GM21723 (cell line): Measurements from ENCODE around the gene PLXNA1.

Experiments used
- ATAC-seq: cut with Tn5 transposase; IDR thresholded peaks from one replicate; pipeline ENCODE4 v1.9.1; 2021; ENCODE audit warnings: mild to moderate bottlenecking, moderate library complexity; ENCODE audit not compliant: unreplicated experiment

Gene PLXNA1

GRCh38 chr3:126964950-126965349 lies 18.0 kb upstream of the PLXNA1 start:
- no peak for ATAC-seq

DNA sequence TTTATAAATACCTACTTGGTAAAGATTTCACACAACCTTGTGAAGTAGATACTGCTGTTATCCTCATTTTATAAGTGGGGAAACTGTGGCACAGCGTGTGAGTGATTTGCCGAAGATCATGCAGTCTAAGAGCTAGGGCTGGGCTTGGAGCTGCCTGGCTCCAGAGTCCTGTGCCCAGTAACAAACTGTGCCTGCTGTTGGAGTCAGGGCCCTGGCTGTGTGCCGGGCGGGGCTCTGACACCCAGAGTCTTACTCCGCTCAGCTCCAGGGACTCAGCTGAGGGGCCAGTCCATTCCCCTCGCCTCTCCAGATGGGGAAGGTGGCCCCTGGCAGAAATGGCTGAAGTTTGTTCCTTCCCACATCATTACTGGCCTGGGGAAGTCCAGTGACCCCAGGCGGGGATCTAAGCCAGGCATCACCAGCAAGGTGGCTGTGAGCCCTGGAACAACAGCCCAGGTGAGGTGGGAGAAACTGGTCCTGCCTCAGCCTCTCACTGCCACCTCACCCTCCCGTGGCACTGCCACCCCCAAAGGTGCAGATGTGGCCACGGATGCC lies 17.3 kb upstream of the PLXNA1 start:
- ATAC-seq: no peak

DNA sequence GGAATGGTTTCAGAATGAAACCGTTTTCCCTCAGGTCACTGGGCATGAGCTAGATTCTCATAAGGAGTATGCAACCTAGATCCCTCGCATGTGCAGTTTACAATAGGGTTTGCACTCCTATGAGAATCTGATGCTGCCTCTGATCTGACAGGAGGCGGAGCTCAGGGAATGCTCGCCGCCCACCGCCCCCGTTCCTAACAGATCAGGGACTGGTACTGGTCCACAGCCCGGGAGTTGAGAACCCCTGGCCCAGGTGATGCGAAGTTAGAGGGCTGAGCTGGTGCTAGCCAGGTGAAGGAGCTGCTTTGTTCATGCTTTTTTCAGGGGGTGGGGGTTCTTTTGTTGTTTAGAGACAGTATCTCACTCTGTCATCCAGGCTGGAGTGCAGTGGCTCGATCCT lies 15.5 kb upstream of the PLXNA1 start:
- no peak for ATAC-seq

DNA sequence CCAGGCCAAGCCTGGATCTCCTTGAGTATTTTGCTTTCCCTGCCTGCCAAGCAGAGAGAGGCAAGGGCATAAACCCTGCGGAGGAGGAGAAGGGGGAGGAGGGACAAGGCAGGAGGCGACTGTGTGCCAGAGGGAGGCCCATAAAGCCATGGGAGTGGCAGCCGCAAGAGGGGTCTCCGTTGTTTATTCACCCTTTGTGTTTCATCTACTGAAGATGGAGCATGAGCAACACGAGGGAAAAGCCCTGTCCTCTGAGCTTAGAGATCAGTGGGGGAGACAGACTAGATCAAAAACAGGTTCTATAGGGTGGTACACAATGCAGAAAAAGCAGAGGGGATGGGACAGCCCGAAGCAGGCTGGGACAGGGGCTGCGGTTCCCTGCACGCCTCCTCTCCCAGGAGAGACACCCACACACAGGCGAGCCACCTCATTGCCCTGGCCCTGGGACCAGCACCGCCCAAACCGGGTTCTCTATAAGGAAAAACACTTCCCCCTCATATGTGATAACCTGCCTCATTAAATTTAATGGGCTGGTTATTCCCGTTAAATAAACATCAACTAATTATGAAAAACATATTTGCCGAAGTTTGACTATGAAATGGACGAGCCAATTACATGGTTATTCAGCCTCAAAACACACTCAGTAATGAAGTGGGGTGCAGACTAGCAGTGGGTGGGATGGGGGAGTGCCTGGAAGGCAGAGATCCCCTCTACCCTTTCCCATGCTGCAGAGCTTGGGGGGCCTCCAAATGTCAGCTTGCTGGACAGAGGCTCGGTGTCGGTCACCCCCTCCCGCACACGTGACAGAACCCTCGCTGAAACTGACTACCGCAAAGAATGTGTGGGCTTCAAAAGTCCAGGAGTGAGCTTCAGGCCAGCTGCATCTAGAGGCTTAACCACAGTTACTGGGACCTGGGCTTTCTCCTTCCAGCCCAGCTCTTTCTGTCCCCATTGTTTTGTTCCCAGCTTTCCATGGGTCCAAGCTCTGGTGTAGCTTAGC lies 14.2 kb upstream of the PLXNA1 start:
- ATAC-seq: no peak

DNA sequence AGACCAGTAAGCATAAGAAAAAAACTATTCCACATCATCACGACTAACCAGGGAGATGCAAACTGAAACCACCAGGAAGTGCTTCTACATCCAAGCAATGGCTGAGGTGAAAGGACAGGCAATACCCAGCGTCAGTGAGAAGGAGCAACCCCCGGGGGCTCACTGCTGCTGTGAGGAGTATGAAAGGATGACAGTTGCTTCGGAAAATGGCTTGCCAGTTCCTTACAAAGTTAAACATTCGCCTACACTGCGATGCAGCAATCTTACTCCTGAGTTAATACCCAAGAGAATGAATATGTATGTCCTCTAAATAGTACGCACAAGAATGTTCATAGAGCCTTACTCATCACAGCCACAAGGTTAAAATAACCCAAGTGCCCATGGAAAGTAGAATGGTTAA lies 13.3 kb upstream of the PLXNA1 start:
- ATAC-seq: no peak

DNA sequence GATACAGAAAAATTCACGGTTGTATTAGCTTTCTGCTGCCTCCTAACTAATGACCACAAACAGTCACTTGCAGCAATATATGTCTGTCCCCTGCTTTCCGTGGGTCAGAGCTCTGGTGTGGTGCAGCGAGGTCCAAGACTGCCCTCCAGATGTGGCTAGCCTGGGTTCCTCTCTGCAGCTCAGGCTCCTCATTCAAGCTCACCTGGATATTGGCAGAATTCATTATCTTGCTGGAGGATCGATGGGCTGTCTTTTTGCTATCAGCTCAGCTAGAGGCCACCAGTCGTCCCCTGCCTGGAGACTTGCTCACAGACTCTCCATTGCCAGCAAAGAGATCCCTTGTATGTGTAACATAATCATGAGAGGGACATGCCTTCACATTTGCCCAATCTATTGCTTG lies 12.8 kb upstream of the PLXNA1 start:
- ATAC-seq: no peak

DNA sequence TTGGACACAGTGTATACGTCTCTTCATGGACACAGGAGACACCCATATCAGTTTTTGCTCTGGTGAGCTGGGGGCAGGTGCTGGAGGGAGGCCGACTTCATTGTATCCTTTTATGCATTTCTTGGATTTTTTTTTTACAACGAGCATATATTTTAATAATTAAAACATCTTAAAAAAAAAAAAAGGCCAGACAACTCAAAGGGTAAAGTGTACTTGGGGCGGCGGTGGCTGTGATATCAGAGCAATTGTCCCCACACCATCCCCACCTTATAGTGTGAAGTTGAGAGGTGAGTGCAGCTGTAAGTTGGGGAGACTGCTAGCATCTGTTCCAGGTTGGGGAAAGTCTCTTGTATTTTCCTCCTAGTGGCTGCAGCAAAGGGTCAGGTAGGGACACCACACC lies 12.0 kb upstream of the PLXNA1 start:
- no peak for ATAC-seq

DNA sequence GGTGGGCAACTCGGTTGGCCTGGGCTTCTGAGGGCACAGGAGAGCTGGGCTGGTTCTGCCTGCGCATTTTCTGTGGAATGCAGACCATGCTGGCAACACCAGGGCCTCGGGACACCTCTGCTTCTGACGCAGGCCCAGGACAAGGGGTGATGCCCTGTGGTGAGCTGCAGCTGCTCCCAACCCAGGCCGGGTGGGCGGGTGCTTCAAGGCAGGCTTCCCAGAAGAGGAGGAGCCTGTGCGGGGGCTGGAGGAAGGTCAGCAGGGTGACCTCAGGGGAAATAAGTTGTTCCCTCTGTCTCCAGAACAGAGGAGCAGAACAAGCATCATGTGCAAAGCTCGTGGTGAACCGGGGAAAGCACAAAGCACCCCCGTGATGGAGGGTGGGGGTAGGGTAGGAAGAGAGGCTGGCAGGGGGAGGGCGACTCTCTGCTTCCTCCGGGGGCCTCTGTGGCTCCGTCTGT lies 11.0 kb upstream of the PLXNA1 start:
- ATAC-seq: no peak

DNA sequence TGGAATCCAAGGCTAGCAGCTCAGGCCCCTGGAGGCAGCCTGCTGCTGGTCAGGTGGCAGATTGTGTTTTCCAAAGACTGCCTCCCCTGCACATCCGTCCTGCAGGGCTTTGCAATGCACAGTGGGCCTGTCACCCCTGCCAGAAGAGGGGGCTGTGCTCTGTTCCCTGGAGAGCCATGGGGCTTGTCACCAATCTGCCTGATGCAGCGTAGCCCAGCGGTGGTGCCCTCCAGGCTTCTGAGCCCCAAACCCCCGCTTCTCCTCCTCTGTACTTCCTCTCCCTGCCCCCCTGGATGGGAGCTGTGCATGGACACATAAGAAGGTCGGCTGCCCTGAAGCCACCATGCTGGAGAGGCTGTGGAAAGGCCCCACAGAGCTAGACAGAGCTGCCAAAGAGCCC lies 10.0 kb upstream of the PLXNA1 start:
- ATAC-seq: no peak

DNA sequence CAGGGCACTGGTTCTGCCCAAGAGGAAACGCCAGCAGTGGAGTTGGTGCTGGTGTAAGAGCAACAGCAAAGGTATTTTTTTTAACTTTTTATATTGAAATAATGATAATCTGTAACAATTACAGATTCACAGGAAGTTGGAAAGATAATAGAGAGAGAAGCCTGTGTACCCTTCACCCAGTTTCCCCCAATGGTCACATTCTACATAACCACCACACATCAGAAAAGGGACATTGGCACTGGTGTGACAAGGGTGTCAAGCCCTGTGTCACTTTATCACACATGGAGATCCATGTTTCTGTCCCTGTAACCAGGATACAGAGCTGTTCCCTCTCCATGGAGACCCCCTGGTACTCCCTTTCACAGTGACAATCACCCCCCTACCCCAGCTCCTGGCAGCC lies 9.1 kb upstream of the PLXNA1 start:
- ATAC-seq: no peak

DNA sequence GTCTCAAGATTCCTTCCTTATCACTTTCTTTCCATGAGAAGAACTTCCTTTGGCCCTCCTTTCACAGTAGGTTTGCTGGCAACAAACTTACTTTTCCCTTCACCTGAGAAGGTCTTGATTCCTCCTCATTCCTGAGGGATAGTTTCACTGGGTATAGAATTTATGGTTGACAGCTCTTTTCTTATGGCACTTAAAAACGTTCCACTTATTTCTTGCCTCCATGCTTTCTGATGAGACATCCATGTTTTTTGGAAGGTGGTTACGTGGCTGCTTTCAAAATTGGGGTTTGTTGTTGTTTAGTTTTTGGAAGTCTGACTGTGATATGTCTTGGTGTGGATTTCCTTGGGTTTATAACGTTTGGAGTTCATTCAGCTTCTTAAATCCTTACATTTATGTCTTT lies 8.2 kb upstream of the PLXNA1 start:
- ATAC-seq: no peak

DNA sequence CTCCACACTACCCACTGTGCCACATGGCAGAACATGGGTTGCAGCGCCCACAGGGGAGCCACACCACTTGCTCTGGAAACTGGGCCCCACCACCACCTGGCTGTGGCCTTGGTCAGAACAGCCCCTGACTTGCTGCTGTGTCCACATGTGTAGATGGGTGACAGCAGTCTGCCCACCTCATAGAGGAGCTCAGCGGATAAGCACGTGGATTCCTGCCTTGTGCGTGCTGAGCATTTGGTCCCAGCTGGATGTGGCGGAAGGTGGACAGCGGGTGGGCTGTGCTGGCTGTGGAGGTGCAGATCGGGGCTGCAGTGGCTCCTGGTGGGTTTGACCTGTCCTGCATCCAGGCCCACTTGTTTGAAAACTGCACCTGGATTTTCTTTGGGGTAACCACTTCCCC lies 6.0 kb upstream of the PLXNA1 start:
- no peak for ATAC-seq

DNA sequence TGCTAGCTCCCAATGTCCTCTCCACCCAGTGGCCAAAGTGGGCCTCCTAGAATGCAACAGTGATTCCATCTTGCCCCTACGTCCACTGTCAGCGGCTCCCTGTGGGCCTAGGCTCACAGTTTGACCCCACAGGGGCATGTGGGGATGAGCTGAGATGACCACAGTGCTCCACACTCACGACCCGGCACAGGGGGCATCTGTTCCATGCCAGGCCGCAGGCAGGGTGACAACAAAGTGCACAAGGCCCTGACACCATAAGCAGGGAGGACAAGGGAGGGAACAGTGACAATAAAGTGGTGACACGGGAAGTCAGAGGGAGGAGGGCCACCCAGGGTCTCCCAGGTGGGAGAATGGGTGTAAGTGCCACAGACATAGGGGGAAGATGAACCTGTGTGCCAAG lies 5.1 kb upstream of the PLXNA1 start:
- ATAC-seq: no peak

DNA sequence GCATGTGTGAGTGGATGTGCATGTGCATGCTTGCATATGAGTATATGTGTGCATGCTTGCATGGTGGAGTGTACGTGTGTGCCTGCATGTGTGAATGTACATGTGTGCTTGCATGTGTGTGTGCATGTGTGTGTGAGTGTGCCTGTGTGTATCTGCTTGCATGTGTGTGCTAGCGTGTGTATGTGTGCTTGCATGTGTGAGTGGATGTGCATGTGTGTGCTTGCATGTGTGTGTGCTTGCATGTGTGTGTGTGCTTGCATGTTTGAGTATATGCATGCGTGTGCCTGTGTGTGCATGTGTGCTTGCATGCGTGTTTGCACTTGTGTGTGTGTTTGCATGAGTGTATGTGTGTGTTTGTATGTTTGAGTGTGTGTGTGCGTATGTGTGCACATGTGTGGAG lies 4.6 kb upstream of the PLXNA1 start:
- ATAC-seq: no peak

DNA sequence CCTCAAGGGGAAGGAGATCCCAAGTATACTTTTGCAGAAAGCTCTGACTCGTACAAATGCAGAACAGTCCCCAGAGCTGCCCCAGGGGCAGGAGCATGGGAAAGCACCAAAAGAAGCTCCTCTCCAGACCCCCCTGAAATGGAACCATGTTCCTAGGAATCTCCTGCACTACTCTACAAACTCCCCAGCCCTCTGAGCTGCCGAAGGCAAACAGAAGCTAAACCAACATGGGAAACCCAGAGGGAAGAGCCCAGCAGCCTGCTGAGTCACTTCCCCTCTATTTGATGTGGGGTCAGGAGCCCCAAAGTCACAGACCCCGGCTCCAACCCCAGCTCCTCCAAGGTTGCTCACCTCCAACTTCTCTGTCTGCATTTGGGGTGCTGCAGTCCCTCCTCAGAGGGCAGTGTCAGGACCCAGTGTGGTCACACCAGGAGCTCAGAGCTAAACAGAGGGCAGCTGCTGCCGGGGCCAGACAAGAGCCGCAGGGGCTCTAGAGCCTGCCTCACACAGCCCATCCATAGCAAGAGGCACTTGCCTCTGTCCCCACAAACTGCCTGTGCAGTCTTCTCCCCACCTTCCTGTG lies 3.8 kb upstream of the PLXNA1 start:
- ATAC-seq: no peak

DNA sequence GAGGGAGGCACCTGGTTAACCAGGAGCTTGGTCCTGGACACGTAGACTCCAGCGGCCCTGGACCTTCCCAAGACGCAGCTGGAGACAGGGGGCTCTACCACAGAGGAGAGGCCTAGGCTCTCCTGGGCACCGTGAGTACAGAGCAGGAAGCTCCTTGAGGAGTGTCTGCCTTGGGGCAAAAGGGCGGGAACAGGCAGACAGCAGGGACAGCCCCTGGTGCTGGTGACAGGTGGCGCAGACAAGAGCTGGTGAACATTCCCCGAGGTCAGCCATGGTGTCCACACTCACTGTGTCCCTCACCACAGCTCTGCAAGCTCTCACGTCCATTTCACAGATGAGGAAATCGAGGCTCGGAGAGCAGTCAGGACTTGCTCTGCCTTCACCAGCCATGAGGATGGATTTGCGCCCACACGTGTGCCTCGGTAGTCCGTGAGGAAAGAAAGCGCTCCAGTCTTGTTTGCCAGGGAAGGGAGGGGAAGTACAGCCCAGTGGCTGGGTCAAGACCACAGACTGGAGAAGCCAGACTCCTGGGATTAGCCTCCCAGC lies 2.6 kb upstream of the PLXNA1 start:
- ATAC-seq: no peak

DNA sequence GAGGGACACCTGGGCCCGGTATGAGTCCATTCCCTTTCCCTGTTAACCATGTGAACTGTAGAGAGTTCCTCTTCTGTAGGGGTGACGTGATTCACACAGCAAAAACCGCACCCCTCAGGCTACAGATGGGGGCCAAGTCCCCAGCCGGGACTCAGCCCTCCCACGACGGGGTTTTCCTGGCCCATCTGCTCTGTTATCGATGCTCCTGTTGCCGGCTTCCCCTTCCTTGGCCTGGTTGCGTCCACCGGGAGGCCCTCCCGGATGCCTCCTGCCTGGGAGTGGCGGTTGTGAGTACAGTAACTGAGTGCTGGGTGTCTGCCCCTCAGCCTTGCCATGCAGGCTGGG lies 817 bp upstream of the PLXNA1 start:
- peak; percentile 53 for ATAC-seq

GRCh38 chr3:126983276-126983652 lies 349 bp downstream of the PLXNA1 start:
- no peak for ATAC-seq

DNA sequence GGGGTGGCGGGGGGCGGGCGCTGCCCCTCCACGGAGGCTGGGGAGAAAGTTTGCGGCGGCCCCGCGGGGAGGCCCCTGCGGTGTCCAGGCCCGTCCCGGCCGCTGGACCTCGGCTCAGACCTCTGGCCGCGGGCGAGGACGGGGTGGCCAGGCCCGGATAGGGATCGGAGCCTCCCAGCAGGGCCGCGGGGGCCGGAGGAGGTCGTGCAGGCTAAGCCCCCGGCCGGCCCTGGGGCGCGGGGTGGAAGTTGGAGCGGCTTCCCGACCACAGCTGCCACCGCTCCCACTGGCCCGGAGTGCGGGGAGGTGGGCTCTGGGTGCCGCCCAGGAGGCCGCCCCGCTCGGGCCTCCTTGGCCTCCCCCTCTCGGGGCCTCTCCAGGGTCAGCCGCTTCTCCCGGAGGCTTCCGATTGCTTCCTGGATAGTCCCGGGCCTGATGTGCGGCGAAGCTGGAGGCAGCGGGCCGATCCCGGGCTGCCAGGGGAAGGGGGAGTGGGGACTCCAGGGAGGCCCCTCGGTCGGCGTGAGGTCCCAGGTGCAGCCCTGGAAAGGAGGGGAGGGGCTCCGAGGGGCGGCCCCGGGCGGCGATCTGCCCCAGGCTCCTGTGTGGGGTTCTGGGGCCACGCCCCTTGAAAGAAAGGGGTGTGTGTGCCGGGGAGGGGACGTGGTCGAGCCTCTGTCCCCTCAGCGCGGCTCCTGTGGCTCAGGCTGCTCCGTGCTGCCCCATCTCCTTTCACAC lies 907 bp downstream of the PLXNA1 start:
- ATAC-seq: no peak

GRCh38 chr3:126984391-126985131 lies 1.6 kb downstream of the PLXNA1 start:
- ATAC-seq: no peak
